Measurements from ENCODE around the gene EPHB1.

EPHB1 gene

GRCh38 chr3:134795746-134796280 lies 753 bp downstream of the EPHB1 start:
- no peak for TF ChIP-seq ESRRG (CRISPR knock-in tag; IDR thresholded peaks at IDR 0.05)
- no peak for TF ChIP-seq ZFP3 (CRISPR knock-in tag; IDR thresholded peaks at IDR 0.05)
- TF ChIP-seq, protein P1, sequence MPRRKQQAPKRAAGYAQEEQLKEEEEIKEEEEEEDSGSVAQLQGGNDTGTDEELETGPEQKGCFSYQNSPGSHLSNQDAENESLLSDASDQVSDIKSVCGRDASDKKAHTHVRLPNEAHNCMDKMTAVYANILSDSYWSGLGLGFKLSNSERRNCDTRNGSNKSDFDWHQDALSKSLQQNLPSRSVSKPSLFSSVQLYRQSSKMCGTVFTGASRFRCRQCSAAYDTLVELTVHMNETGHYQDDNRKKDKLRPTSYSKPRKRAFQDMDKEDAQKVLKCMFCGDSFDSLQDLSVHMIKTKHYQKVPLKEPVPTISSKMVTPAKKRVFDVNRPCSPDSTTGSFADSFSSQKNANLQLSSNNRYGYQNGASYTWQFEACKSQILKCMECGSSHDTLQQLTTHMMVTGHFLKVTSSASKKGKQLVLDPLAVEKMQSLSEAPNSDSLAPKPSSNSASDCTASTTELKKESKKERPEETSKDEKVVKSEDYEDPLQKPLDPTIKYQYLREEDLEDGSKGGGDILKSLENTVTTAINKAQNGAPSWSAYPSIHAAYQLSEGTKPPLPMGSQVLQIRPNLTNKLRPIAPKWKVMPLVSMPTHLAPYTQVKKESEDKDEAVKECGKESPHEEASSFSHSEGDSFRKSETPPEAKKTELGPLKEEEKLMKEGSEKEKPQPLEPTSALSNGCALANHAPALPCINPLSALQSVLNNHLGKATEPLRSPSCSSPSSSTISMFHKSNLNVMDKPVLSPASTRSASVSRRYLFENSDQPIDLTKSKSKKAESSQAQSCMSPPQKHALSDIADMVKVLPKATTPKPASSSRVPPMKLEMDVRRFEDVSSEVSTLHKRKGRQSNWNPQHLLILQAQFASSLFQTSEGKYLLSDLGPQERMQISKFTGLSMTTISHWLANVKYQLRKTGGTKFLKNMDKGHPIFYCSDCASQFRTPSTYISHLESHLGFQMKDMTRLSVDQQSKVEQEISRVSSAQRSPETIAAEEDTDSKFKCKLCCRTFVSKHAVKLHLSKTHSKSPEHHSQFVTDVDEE (CRISPR knock-in tag; IDR thresholded peaks at IDR 0.05): no peak
- no peak for TF ChIP-seq OSR1 (CRISPR knock-in tag; IDR thresholded peaks at IDR 0.05)
- TF ChIP-seq GLIS3 (CRISPR knock-in tag; IDR thresholded peaks at IDR 0.05): no peak
- no peak for TF ChIP-seq ZNF565 (CRISPR knock-in tag; conservative IDR thresholded peaks at IDR 0.05; ENCODE audit: low read depth)
- ATAC-seq: peak; percentile 43

- peak; percentile 29 for ATAC-seq
- TF ChIP-seq TCF4 (CRISPR knock-in tag; IDR thresholded peaks at IDR 0.05; ENCODE audit: borderline replicate concordance) (no peak), ZNF8 (CRISPR knock-in tag; IDR thresholded peaks at IDR 0.05) (no peak), CREB5 (CRISPR knock-in tag; IDR thresholded peaks at IDR 0.05; ENCODE audit: low read depth) (no peak), ZFP3 (CRISPR knock-in tag; IDR thresholded peaks at IDR 0.05) (no peak), PPARA (CRISPR knock-in tag; IDR thresholded peaks at IDR 0.05; ENCODE audit: borderline replicate concordance) (no peak), ISL1 (CRISPR knock-in tag; IDR thresholded peaks at IDR 0.05) (no peak)
Observed at GRCh38 chr3:134796281-134797056, 1.4 kb downstream of the EPHB1 start.

GRCh38 chr3:134797057-134797740 lies 2.1 kb downstream of the EPHB1 start:
- ATAC-seq: no peak

DNA sequence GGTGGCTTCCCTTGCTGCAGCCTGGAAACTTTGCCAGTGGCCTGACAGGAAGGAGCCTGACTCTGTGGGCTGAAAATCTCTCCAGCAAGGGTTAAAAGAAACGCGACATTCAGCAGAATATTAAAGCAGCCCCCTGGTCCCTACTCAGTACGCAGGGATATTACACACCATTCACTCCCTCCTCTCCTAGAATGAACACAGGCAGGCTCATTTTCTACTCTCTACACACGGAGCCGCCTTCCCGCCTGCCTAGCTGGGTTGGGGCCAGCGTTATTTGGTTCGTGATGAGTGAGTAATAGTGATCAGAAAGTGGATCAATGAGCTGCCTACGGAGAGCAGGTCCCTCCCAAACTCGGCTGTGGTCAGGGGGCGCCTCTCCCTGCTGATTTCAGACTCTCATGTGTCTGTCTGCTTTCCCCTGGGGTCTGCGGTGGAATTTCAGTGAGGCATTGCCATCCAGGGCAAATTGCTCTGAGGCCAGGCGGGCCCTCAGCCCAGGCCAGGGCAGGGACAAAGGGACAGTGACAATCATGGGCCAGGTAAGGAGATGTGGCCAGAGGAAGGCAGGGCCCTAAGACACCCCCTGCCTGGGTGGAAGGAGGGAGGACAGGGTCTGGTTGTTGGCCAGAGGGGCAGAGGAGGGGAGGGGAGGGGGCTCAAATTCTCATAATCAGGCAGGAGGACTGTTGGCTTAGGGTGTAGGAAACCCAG lies 2.8 kb downstream of the EPHB1 start:
- ATAC-seq: no peak
- TF ChIP-seq CREB5 (CRISPR knock-in tag; IDR thresholded peaks at IDR 0.05; ENCODE audit: low read depth): no peak
- TF ChIP-seq GLIS3 (CRISPR knock-in tag; IDR thresholded peaks at IDR 0.05): no peak
- TF ChIP-seq, protein P2, sequence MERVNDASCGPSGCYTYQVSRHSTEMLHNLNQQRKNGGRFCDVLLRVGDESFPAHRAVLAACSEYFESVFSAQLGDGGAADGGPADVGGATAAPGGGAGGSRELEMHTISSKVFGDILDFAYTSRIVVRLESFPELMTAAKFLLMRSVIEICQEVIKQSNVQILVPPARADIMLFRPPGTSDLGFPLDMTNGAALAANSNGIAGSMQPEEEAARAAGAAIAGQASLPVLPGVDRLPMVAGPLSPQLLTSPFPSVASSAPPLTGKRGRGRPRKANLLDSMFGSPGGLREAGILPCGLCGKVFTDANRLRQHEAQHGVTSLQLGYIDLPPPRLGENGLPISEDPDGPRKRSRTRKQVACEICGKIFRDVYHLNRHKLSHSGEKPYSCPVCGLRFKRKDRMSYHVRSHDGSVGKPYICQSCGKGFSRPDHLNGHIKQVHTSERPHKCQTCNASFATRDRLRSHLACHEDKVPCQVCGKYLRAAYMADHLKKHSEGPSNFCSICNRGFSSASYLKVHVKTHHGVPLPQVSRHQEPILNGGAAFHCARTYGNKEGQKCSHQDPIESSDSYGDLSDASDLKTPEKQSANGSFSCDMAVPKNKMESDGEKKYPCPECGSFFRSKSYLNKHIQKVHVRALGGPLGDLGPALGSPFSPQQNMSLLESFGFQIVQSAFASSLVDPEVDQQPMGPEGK (CRISPR knock-in tag; IDR thresholded peaks at IDR 0.05; ENCODE audit: borderline replicate concordance): no peak
- no peak for TF ChIP-seq OSR1 (CRISPR knock-in tag; IDR thresholded peaks at IDR 0.05)
- TF ChIP-seq ESRRG (CRISPR knock-in tag; IDR thresholded peaks at IDR 0.05): no peak
- no peak for TF ChIP-seq ZNF8 (CRISPR knock-in tag; IDR thresholded peaks at IDR 0.05)
- TF ChIP-seq, protein P1 (CRISPR knock-in tag; IDR thresholded peaks at IDR 0.05): no peak
- TF ChIP-seq ZFP30 (CRISPR knock-in tag; IDR thresholded peaks at IDR 0.05): no peak
- TF ChIP-seq SNAI2 (CRISPR knock-in tag; IDR thresholded peaks at IDR 0.05): no peak
- TF ChIP-seq TCF4 (CRISPR knock-in tag; IDR thresholded peaks at IDR 0.05; ENCODE audit: borderline replicate concordance): no peak
- TF ChIP-seq ZFP3 (CRISPR knock-in tag; IDR thresholded peaks at IDR 0.05): no peak
- TF ChIP-seq, protein P3, sequence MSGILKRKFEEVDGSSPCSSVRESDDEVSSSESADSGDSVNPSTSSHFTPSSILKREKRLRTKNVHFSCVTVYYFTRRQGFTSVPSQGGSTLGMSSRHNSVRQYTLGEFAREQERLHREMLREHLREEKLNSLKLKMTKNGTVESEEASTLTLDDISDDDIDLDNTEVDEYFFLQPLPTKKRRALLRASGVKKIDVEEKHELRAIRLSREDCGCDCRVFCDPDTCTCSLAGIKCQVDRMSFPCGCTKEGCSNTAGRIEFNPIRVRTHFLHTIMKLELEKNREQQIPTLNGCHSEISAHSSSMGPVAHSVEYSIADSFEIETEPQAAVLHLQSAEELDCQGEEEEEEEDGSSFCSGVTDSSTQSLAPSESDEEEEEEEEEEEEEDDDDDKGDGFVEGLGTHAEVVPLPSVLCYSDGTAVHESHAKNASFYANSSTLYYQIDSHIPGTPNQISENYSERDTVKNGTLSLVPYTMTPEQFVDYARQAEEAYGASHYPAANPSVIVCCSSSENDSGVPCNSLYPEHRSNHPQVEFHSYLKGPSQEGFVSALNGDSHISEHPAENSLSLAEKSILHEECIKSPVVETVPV (CRISPR knock-in tag; IDR thresholded peaks at IDR 0.05): no peak

More at GRCh38 chr3:134797057-134797740, 2.1 kb downstream of the EPHB1 start:
- TF ChIP-seq ISL1 (CRISPR knock-in tag; IDR thresholded peaks at IDR 0.05) (no peak), BACH2 (CRISPR knock-in tag; IDR thresholded peaks at IDR 0.05; ENCODE audit: borderline replicate concordance) (no peak), ZNF70 (CRISPR knock-in tag; IDR thresholded peaks at IDR 0.05) (no peak), PPARA (CRISPR knock-in tag; IDR thresholded peaks at IDR 0.05; ENCODE audit: borderline replicate concordance) (no peak), ZNF565 (CRISPR knock-in tag; conservative IDR thresholded peaks at IDR 0.05; ENCODE audit: low read depth) (no peak)
- TF ChIP-seq, protein P4, sequence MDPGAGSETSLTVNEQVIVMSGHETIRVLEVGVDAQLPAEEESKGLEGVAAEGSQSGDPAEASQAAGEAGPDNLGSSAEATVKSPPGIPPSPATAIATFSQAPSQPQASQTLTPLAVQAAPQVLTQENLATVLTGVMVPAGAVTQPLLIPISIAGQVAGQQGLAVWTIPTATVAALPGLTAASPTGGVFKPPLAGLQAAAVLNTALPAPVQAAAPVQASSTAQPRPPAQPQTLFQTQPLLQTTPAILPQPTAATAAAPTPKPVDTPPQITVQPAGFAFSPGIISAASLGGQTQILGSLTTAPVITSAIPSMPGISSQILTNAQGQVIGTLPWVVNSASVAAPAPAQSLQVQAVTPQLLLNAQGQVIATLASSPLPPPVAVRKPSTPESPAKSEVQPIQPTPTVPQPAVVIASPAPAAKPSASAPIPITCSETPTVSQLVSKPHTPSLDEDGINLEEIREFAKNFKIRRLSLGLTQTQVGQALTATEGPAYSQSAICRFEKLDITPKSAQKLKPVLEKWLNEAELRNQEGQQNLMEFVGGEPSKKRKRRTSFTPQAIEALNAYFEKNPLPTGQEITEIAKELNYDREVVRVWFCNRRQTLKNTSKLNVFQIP (CRISPR knock-in tag; IDR thresholded peaks at IDR 0.05; ENCODE audit: borderline replicate concordance, low read depth): no peak

Measured in SK-N-SH treated with all-trans-retinoic acid at 6 μM for 48 hours (cell line).